Activated naive CD4-positive, alpha-beta T cell treated with anti-CD3 and anti-CD28 coated beads, Interleukin-2, amount 50 U/mL, for 24 hours (primary cell): ENCODE measurements around the gene TRIM21.
"Not testable (repeated sequence)": the region's sequence is repeated elsewhere in the genome, so short reads cannot be mapped to it uniquely, and the experiment has no call there.

Source experiments
- H3K27ac Mint-ChIP-seq: one replicate; pipeline ENCODE4 v1.8.0; 2021; ENCODE audit warnings: mild to moderate bottlenecking, mixed read lengths
- H3K27me3 Mint-ChIP-seq: one replicate; pipeline ENCODE4 v1.8.0; 2021; ENCODE audit warnings: mixed read lengths
- H3K36me3 Mint-ChIP-seq: one replicate; pipeline ENCODE4 v1.8.0; 2021; ENCODE audit warnings: mixed read lengths
- H3K4me1 Mint-ChIP-seq: one replicate; pipeline ENCODE4 v1.8.0; 2021; ENCODE audit warnings: mixed read lengths
- H3K4me3 Mint-ChIP-seq: one replicate; pipeline ENCODE4 v1.8.0; 2021; ENCODE audit warnings: mild to moderate bottlenecking, mixed read lengths
- H3K9me3 Mint-ChIP-seq: one replicate; pipeline ENCODE4 v1.8.0; 2021; ENCODE audit warnings: mixed read lengths

The TRIM21 gene

GRCh38 chr11:4393209-4393857 is at the start of gene TRIM21:
Gene TRIM21, minus strand, starts transcription at chr11:4393702. Its CDS starts 3,293 bp downstream, at chr11:4390409.
- peak within 1 kb of the TSS; percentile 93 for H3K4me3 Mint-ChIP-seq
- peak within 1 kb of the TSS; percentile 89 for H3K27ac Mint-ChIP-seq
- peaks cover 56% of the 10 kb centered on the region for H3K4me1 Mint-ChIP-seq
- H3K9me3 Mint-ChIP-seq, result peaks cover 6% of the 10 kb centered on the region
- H3K36me3 Mint-ChIP-seq, result peaks cover 22% of the 10 kb centered on the region
- peaks cover 1% of the 10 kb centered on the region for H3K27me3 Mint-ChIP-seq

GRCh38 chr11:4441515-4441914 is 48.0 kb upstream of the TRIM21 start:
- no peaks in the 10 kb centered on the region for H3K4me1 Mint-ChIP-seq
- peaks cover 5% of the 10 kb centered on the region for H3K27me3 Mint-ChIP-seq
- no peak overlapping the region for H3K27ac Mint-ChIP-seq
- no peak overlapping the region for H3K4me3 Mint-ChIP-seq
- no peaks in the 10 kb centered on the region for H3K9me3 Mint-ChIP-seq
- no peaks in the 10 kb centered on the region for H3K36me3 Mint-ChIP-seq

- H3K4me1 Mint-ChIP-seq, result no peaks in the 10 kb centered on the region
- H3K36me3 Mint-ChIP-seq, result no peaks in the 10 kb centered on the region
- no peak overlapping the region for H3K4me3 Mint-ChIP-seq
- H3K27me3 Mint-ChIP-seq, result peaks cover 7% of the 10 kb centered on the region
- no peaks in the 10 kb centered on the region for H3K9me3 Mint-ChIP-seq
- no peak overlapping the region for H3K27ac Mint-ChIP-seq
These were observed 42.9 kb upstream of the TRIM21 start for GRCh38 chr11:4436411-4436810.

- no peaks in the 10 kb centered on the region for H3K36me3 Mint-ChIP-seq
- no peak overlapping the region for H3K27ac Mint-ChIP-seq
- no peaks in the 10 kb centered on the region for H3K4me1 Mint-ChIP-seq
- H3K27me3 Mint-ChIP-seq, result peaks cover 7% of the 10 kb centered on the region
- H3K4me3 Mint-ChIP-seq, result no peak overlapping the region
- no peaks in the 10 kb centered on the region for H3K9me3 Mint-ChIP-seq
These were observed 40.4 kb upstream of the TRIM21 start for GRCh38 chr11:4433856-4434255.

GRCh38 chr11:4430051-4430450 is 36.5 kb upstream of the TRIM21 start:
- H3K9me3 Mint-ChIP-seq, result no peaks in the 10 kb centered on the region
- no peaks in the 10 kb centered on the region for H3K4me1 Mint-ChIP-seq
- no peaks in the 10 kb centered on the region for H3K36me3 Mint-ChIP-seq
- H3K27ac Mint-ChIP-seq, result no peak overlapping the region
- no peak overlapping the region for H3K4me3 Mint-ChIP-seq
- H3K27me3 Mint-ChIP-seq, result peaks cover 2% of the 10 kb centered on the region

- Mint-ChIP-seq H3K9me3 (peaks cover under 1% of the 10 kb centered on the region), H3K4me3 (no peak overlapping the region), H3K27ac (no peak overlapping the region), H3K36me3 (peaks cover under 1% of the 10 kb centered on the region), H3K27me3 (no peaks in the 10 kb centered on the region), H3K4me1 (no peaks in the 10 kb centered on the region)
These were observed 24.9 kb upstream of the TRIM21 start for GRCh38 chr11:4418403-4418802.

GRCh38 chr11:4416816-4417215 is 23.3 kb upstream of the TRIM21 start:
- no peaks in the 10 kb centered on the region for H3K36me3 Mint-ChIP-seq
- H3K27me3 Mint-ChIP-seq, result no peaks in the 10 kb centered on the region
- no peak overlapping the region for H3K4me3 Mint-ChIP-seq
- no peaks in the 10 kb centered on the region for H3K9me3 Mint-ChIP-seq
- no peaks in the 10 kb centered on the region for H3K4me1 Mint-ChIP-seq
- H3K27ac Mint-ChIP-seq, result no peak overlapping the region

- H3K27me3 Mint-ChIP-seq, result no peaks in the 10 kb centered on the region
- no peaks in the 10 kb centered on the region for H3K36me3 Mint-ChIP-seq
- no peak overlapping the region for H3K27ac Mint-ChIP-seq
- no peaks in the 10 kb centered on the region for H3K9me3 Mint-ChIP-seq
- no peaks in the 10 kb centered on the region for H3K4me1 Mint-ChIP-seq
- H3K4me3 Mint-ChIP-seq, result no peak overlapping the region
These were observed 22.8 kb upstream of the TRIM21 start for GRCh38 chr11:4416306-4416705.

- H3K4me3 Mint-ChIP-seq, H3K4me1 Mint-ChIP-seq, H3K27ac Mint-ChIP-seq, H3K36me3 Mint-ChIP-seq, H3K9me3 Mint-ChIP-seq, H3K27me3 Mint-ChIP-seq: not testable (repeated sequence)
These were observed 12.7 kb upstream of the TRIM21 start for GRCh38 chr11:4406206-4406605.

- peak overlapping the region; percentile 93 for H3K4me3 Mint-ChIP-seq
- H3K27me3 Mint-ChIP-seq, result peaks cover 4% of the 10 kb centered on the region
- H3K36me3 Mint-ChIP-seq, result peaks cover 20% of the 10 kb centered on the region
- H3K9me3 Mint-ChIP-seq, result peaks cover 8% of the 10 kb centered on the region
- H3K27ac Mint-ChIP-seq, result peak overlapping the region; percentile 89
- peaks cover 55% of the 10 kb centered on the region for H3K4me1 Mint-ChIP-seq
These were observed 339 bp upstream of the TRIM21 start for GRCh38 chr11:4393858-4394223.

GRCh38 chr11:4388221-4388620 is 5.3 kb downstream of the TRIM21 start:
- Mint-ChIP-seq H3K27ac (peak overlapping the region; percentile 15), H3K36me3 (peaks cover 43% of the 10 kb centered on the region), H3K4me1 (peaks cover 39% of the 10 kb centered on the region), H3K9me3 (no peaks in the 10 kb centered on the region), H3K4me3 (no peak overlapping the region), H3K27me3 (no peaks in the 10 kb centered on the region)

- Mint-ChIP-seq H3K9me3 (no peaks in the 10 kb centered on the region), H3K36me3 (peaks cover 44% of the 10 kb centered on the region), H3K27ac (no peak overlapping the region), H3K4me1 (peaks cover 24% of the 10 kb centered on the region), H3K27me3 (no peaks in the 10 kb centered on the region), H3K4me3 (no peak overlapping the region)
These were observed 7.3 kb downstream of the TRIM21 start for GRCh38 chr11:4385978-4386740.

GRCh38 chr11:4381901-4382300 is 11.6 kb downstream of the TRIM21 start:
- no peaks in the 10 kb centered on the region for H3K4me1 Mint-ChIP-seq
- no peaks in the 10 kb centered on the region for H3K27me3 Mint-ChIP-seq
- H3K4me3 Mint-ChIP-seq, result no peak overlapping the region
- H3K27ac Mint-ChIP-seq, result no peak overlapping the region
- no peaks in the 10 kb centered on the region for H3K9me3 Mint-ChIP-seq
- H3K36me3 Mint-ChIP-seq, result peaks cover 21% of the 10 kb centered on the region

GRCh38 chr11:4375431-4376140 is 17.9 kb downstream of the TRIM21 start:
- no peaks in the 10 kb centered on the region for H3K4me1 Mint-ChIP-seq
- no peaks in the 10 kb centered on the region for H3K36me3 Mint-ChIP-seq
- H3K4me3 Mint-ChIP-seq, result no peak overlapping the region
- no peaks in the 10 kb centered on the region for H3K9me3 Mint-ChIP-seq
- H3K27me3 Mint-ChIP-seq, result no peaks in the 10 kb centered on the region
- no peak overlapping the region for H3K27ac Mint-ChIP-seq

GRCh38 chr11:4370166-4370565 is 23.3 kb downstream of the TRIM21 start:
- H3K27me3 Mint-ChIP-seq, result no peaks in the 10 kb centered on the region
- no peak overlapping the region for H3K4me3 Mint-ChIP-seq
- no peak overlapping the region for H3K27ac Mint-ChIP-seq
- H3K9me3 Mint-ChIP-seq, result no peaks in the 10 kb centered on the region
- no peaks in the 10 kb centered on the region for H3K4me1 Mint-ChIP-seq
- no peaks in the 10 kb centered on the region for H3K36me3 Mint-ChIP-seq

- Mint-ChIP-seq H3K9me3 (no peaks in the 10 kb centered on the region), H3K4me1 (no peaks in the 10 kb centered on the region), H3K27ac (no peak within 1 kb of the TSS), H3K4me3 (no peak within 1 kb of the TSS), H3K27me3 (peaks cover 4% of the 10 kb centered on the region), H3K36me3 (no peaks in the 10 kb centered on the region)
These were observed 25.2 kb downstream of the TRIM21 start, which contains the start of gene OR52B4 for GRCh38 chr11:4368286-4368685. Gene OR52B4, minus strand, starts transcription at chr11:4368386. Its CDS starts 91 bp downstream, at chr11:4368295.
